Suprapubic skin (tissue), 4 donors: ENCODE measurements around the gene FOXP4. TPM values are rescaled to one million over a fixed set of nuclear protein-coding genes. Genes with fewer than 3 reads are reported as not detected.

Experiments
- DNase-seq, 2 donors: peaks; one replicate each; pipeline ENCODE4 v3.0.0-alpha.2; 2019; ENCODE audit warnings: low spot score in 2 of 2
- H3K27ac ChIP-seq: fragments of 200-600 bp; sonication (generic); one replicate; pipeline ENCODE4 v1.5.1; 2019
- H3K27me3 ChIP-seq: fragments of 200-600 bp; sonication (generic); one replicate; pipeline ENCODE4 v1.5.1; 2019
- H3K36me3 ChIP-seq: fragments of 200-600 bp; sonication (generic); one replicate; pipeline ENCODE4 v1.5.1; 2019
- H3K4me1 ChIP-seq: fragments of 200-600 bp; sonication (generic); one replicate; pipeline ENCODE4 v1.5.1; 2019
- H3K4me3 ChIP-seq: fragments of 200-600 bp; sonication (generic); one replicate; pipeline ENCODE4 v1.5.1; 2019; ENCODE audit warnings: mild to moderate bottlenecking
- H3K9me3 ChIP-seq: fragments of 200-600 bp; sonication (generic); one replicate; pipeline ENCODE4 v1.5.1; 2019
- CTCF ChIP-seq, 2 donors: fragments of 200-600 bp in 1 of 2; fragments of 450-650 bp in 1 of 2; sonication (generic) in 1 of 2; IDR thresholded peaks; one replicate each; pipeline ENCODE4 v1.5.1; 2016 to 2019; ENCODE audit warnings: antibody characterized with exemption in 2 of 2, mild to moderate bottlenecking in 1 of 2, moderate library complexity in 1 of 2
- EP300 ChIP-seq: sonication (generic); formaldehyde crosslinking; IDR thresholded peaks from one replicate; pipeline ENCODE4 v1.6.1; 2017; ENCODE audit warnings: antibody characterized with exemption
- POLR2A ChIP-seq, 2 donors: fragments of 450-650 bp; IDR thresholded peaks; one replicate each; pipeline ENCODE4 v1.6.1; 2017; ENCODE audit warnings: antibody characterized with exemption in 2 of 2, mild to moderate bottlenecking in 2 of 2, moderate library complexity in 2 of 2
- POLR2AphosphoS5 ChIP-seq, 3 donors: sonication (generic); formaldehyde crosslinking; IDR thresholded peaks; one replicate each; pipeline ENCODE4 v1.6.1; 2017; ENCODE audit warnings: antibody characterized with exemption in 3 of 3
- WGBS: methylation state at CpG from one replicate; pipeline ENCODE4 v1.1.5; 2018; 5-methylcytosine and 5-hydroxymethylcytosine counted together
- total RNA-seq, 4 donors: library from RNA; depleted of rRNA; stranded (reverse); fragments of >200 nt; gene quantifications; one replicate each; pipeline ENCODE4 v1.1.0, GENCODE V29; 2016

The FOXP4 gene
- total RNA-seq, 4 donors from 2014 or later = 8.1 to 12.1 (median 10.4) TPM

GRCh38 chr6:41642960-41643898 is 97.0 kb downstream of the FOXP4 start:
- Histone ChIP-seq H3K4me3 (no peak overlapping the region), H3K9me3 (no peaks in the 10 kb centered on the region), H3K4me1 (peaks cover 20% of the 10 kb centered on the region), H3K27ac (no peak overlapping the region), H3K36me3 (no peaks in the 10 kb centered on the region), H3K27me3 (peaks cover 10% of the 10 kb centered on the region)
- TF ChIP-seq EP300 (no peak), CTCF (IDR thresholded peaks at IDR 0.05) (no peak), POLR2AphosphoS5 (IDR thresholded peaks at IDR 0.05) (no peak), POLR2A (IDR thresholded peaks at IDR 0.05) (no peak)
- 72% methylated on average over 10 of the region's 10 CpGs for whole genome bisulfite sequencing
- DNase-seq = peak in 1 of 2 donors; percentile 31

- Histone ChIP-seq H3K9me3 (no peaks in the 10 kb centered on the region), H3K27ac (no peak overlapping the region), H3K27me3 (peaks cover 4% of the 10 kb centered on the region), H3K4me3 (no peak overlapping the region), H3K4me1 (peaks cover 14% of the 10 kb centered on the region), H3K36me3 (no peaks in the 10 kb centered on the region)
- WGBS = 71% methylated on average over 4 of the region's 4 CpGs
- TF ChIP-seq POLR2AphosphoS5 (IDR thresholded peaks at IDR 0.05) (no peak), CTCF (IDR thresholded peaks at IDR 0.05) (no peak), EP300 (no peak), POLR2A (IDR thresholded peaks at IDR 0.05) (no peak)
- DNase-seq = peak in 1 of 2 donors; percentile 30
Measured at GRCh38 chr6:41643899-41644269, 97.7 kb downstream of the FOXP4 start.

DNA sequence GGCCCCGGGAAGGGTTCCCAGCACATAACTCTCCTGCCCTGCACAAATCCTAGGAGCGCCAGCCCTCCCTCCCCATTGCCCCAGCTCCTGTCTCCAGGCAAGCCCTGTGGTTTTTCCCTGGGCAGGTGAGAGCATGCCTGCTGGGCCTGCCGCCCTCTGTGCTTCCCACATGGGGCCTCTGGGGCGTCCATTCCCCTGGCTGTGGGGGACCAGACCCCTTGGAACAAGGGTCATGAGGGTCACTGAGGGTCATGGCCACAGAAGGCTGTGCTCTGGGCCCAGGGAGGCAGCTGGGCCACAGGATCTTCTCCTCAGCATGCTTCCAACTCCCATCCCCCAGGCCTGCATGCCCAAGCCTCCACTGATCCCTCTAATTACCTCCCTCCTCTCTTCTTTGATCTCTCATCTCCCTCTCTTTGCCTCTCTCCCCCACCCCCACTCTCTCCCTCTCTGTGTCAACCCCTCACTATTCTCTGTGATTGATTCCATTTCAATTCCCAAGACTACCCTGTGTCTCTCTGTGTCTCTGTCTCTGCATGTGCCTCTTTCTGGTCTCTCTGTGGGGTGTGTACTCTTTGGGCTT is 98.2 kb downstream of the FOXP4 start:
- DNase-seq = peak in 1 of 2 donors; percentile 52
- Histone ChIP-seq H3K27me3 (no peaks in the 10 kb centered on the region), H3K36me3 (no peaks in the 10 kb centered on the region), H3K27ac (no peak overlapping the region), H3K9me3 (no peaks in the 10 kb centered on the region), H3K4me1 (peaks cover 10% of the 10 kb centered on the region), H3K4me3 (no peak overlapping the region)
- 74% methylated on average over 3 of the region's 4 CpGs for WGBS
- no peak for TF ChIP-seq POLR2A (IDR thresholded peaks at IDR 0.05)
- no peak for TF ChIP-seq EP300
- TF ChIP-seq POLR2AphosphoS5 (IDR thresholded peaks at IDR 0.05) = no peak
- TF ChIP-seq CTCF (IDR thresholded peaks at IDR 0.05) = no peak

DNA sequence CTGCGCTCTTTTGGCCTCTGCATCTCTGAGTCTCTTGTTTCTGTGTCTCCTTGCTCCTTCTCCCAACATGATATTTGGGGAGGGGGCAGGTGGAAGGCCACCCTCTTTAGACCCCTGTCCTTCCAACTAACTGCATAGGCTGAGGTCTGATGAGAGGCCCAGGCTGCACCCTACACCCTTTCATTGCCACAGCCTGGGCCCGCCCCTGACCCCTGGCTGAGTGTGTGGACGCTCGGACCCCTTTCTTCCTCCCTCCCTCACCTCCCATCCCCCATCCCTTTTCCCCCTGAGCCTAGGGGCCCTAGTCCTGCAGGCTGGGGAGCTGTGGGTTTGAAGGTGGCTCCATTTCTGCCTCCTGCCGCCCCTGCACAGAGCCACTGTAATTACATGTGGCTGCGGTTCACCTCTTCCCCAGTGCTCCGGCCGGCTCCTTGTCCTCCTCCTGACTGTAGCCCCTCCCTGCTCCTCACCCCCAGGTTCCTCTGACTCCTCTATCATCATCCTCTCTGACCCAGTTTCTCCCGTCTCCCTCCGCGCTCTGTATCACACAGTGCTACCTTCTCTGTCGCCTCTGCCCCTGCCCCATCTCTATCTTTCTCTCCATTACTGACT is 98.9 kb downstream of the FOXP4 start:
- Histone ChIP-seq H3K9me3 (no peaks in the 10 kb centered on the region), H3K27me3 (no peaks in the 10 kb centered on the region), H3K27ac (no peak overlapping the region), H3K4me3 (no peak overlapping the region), H3K4me1 (peaks cover 10% of the 10 kb centered on the region), H3K36me3 (peaks cover under 1% of the 10 kb centered on the region)
- DNase-seq = peak in 1 of 2 donors; percentile 55
- TF ChIP-seq EP300 = no peak
- no peak for TF ChIP-seq POLR2AphosphoS5 (IDR thresholded peaks at IDR 0.05)
- TF ChIP-seq POLR2A (IDR thresholded peaks at IDR 0.05) = no peak
- no peak for TF ChIP-seq CTCF (IDR thresholded peaks at IDR 0.05)
- 77% methylated on average over 12 of the region's 12 CpGs for WGBS
